Natural killer cell treated with Interleukin-12 subunit alpha and Interleukin-12 subunit beta and Interleukin-15 and Interleukin-18, amount 100 ng/mL, for 72 hours (primary cell): ENCODE measurements around the gene MILR1. TPM values are rescaled to one million over a fixed set of nuclear protein-coding genes. Genes with fewer than 3 reads are reported as not detected.
A peak's percentile ranks its signal among the peaks of the same experiment; 100 is the strongest.
"Not testable (repeated sequence)": the region's sequence is repeated elsewhere in the genome, so short reads cannot be mapped to it uniquely, and the experiment has no call there.

ENCODE experiments used
- ATAC-seq, 2 donors: fragments of 150-1000 bp; cut with Tn5 transposase in 1 of 2; sonication (Bioruptor Pico), chemical (Tn5 transposase) in 1 of 2; 2 replicates each; pipeline ENCODE4 v1.10.0; 2021
- DNase-seq: peaks from one replicate; pipeline ENCODE4 v3.0.0; 2022; ENCODE audit warnings: low spot score
- H3K27ac Mint-ChIP-seq, 2 donors: 1 replicate in 1 of 2; 2 replicates in 1 of 2; pipeline ENCODE4 v1.8.0; 2022; ENCODE audit warnings: mixed read lengths in 2 of 2, mild to moderate bottlenecking in 1 of 2, moderate library complexity in 1 of 2
- H3K27me3 Mint-ChIP-seq, 2 donors: 1 replicate in 1 of 2; 2 replicates in 1 of 2; pipeline ENCODE4 v1.8.0; 2022; ENCODE audit warnings: mixed read lengths in 2 of 2
- H3K36me3 Mint-ChIP-seq: one replicate; pipeline ENCODE4 v1.8.0; 2022; ENCODE audit warnings: mixed read lengths
- H3K4me1 Mint-ChIP-seq, 2 donors: 1 replicate in 1 of 2; 2 replicates in 1 of 2; pipeline ENCODE4 v1.8.0; 2022; ENCODE audit warnings: low read depth in 2 of 2, mixed read lengths in 2 of 2, mild to moderate bottlenecking in 1 of 2
- H3K4me3 Mint-ChIP-seq: one replicate; pipeline ENCODE4 v1.8.0; 2022; ENCODE audit warnings: mixed read lengths
- H3K9me3 Mint-ChIP-seq: 2 replicates; pipeline ENCODE4 v1.8.0; 2022; ENCODE audit warnings: mixed read lengths
- total RNA-seq, 2 donors: library from RNA; stranded (reverse); gene quantifications; one replicate each; pipeline ENCODE4 v1.2.3, GENCODE V29; 2022

MILR1 gene
- total RNA-seq, 2 donors from 2014 or later: 5.0 to 6.9 TPM

- H3K27me3 Mint-ChIP-seq: no peaks in the 10 kb centered on the region
- H3K4me1 Mint-ChIP-seq: peaks cover 5% of the 10 kb centered on the region in 2 donors
- no peaks in the 10 kb centered on the region for H3K9me3 Mint-ChIP-seq
- no peaks in the 10 kb centered on the region for H3K36me3 Mint-ChIP-seq
- DNase-seq (no peak), ATAC-seq (peak in 1 of 2 donors; percentile 64)
- H3K4me3 Mint-ChIP-seq: no peak overlapping the region
- no peak overlapping the region for H3K27ac Mint-ChIP-seq
Measured at GRCh38 chr17:64418506-64419339, 30.2 kb upstream of the MILR1 start.

- H3K9me3 Mint-ChIP-seq: no peaks in the 10 kb centered on the region
- no peaks in the 10 kb centered on the region for H3K36me3 Mint-ChIP-seq
- no peak overlapping the region for H3K27ac Mint-ChIP-seq
- H3K4me1 Mint-ChIP-seq: peaks cover 4 to 5% of the 10 kb centered on the region in 2 donors
- ATAC-seq (peak; percentile 78), DNase-seq (peak; percentile 66)
- H3K27me3 Mint-ChIP-seq: no peaks in the 10 kb centered on the region
- no peak overlapping the region for H3K4me3 Mint-ChIP-seq
Measured at GRCh38 chr17:64420143-64420670, 28.7 kb upstream of the MILR1 start.

GRCh38 chr17:64422121-64422520 is 26.8 kb upstream of the MILR1 start:
- H3K4me1 Mint-ChIP-seq, H3K36me3 Mint-ChIP-seq, H3K9me3 Mint-ChIP-seq, DNase-seq, H3K27me3 Mint-ChIP-seq, ATAC-seq, H3K27ac Mint-ChIP-seq, H3K4me3 Mint-ChIP-seq: not testable (repeated sequence)

- DNase-seq: no peak
- no peaks in the 10 kb centered on the region for H3K9me3 Mint-ChIP-seq
Measured at GRCh38 chr17:64423881-64424280, 25.0 kb upstream of the MILR1 start.

GRCh38 chr17:64424324-64424849 is 24.5 kb upstream of the MILR1 start:
- Mint-ChIP-seq H3K36me3 (no peaks in the 10 kb centered on the region), H3K27me3 (peaks cover 3 to 8% of the 10 kb centered on the region in 2 donors), H3K4me1 (no peaks in the 10 kb centered on the region), H3K4me3 (no peak overlapping the region), H3K27ac (no peak overlapping the region), H3K9me3 (no peaks in the 10 kb centered on the region)
- no peak for DNase-seq
- no peak for ATAC-seq

More at GRCh38 chr17:64423881-64424280, 25.0 kb upstream of the MILR1 start:
- no peak for ATAC-seq
- Mint-ChIP-seq H3K4me1 (peaks cover under 1% of the 10 kb centered on the region in 2 donors), H3K27me3 (peaks cover 2 to 8% of the 10 kb centered on the region in 2 donors), H3K27ac (no peak overlapping the region), H3K36me3 (no peaks in the 10 kb centered on the region), H3K4me3 (no peak overlapping the region)

- H3K27ac Mint-ChIP-seq: no peak overlapping the region
- no peaks in the 10 kb centered on the region for H3K36me3 Mint-ChIP-seq
- no peak overlapping the region for H3K4me3 Mint-ChIP-seq
- no peaks in the 10 kb centered on the region for H3K4me1 Mint-ChIP-seq
- no peak for DNase-seq
- no peak for ATAC-seq
- H3K27me3 Mint-ChIP-seq: peaks cover 5 to 9% of the 10 kb centered on the region in 2 donors
- H3K9me3 Mint-ChIP-seq: no peaks in the 10 kb centered on the region
Measured at GRCh38 chr17:64425191-64425590, 23.7 kb upstream of the MILR1 start.

- Mint-ChIP-seq H3K4me1 (no peaks in the 10 kb centered on the region), H3K27ac (no peak overlapping the region), H3K9me3 (no peaks in the 10 kb centered on the region), H3K27me3 (peaks cover 5 to 13% of the 10 kb centered on the region in 2 donors), H3K4me3 (no peak overlapping the region), H3K36me3 (no peaks in the 10 kb centered on the region)
- DNase-seq (no peak), ATAC-seq (no peak)
Measured at GRCh38 chr17:64426596-64426995, 22.3 kb upstream of the MILR1 start.

- H3K36me3 Mint-ChIP-seq: no peaks in the 10 kb centered on the region
- ATAC-seq (no peak), DNase-seq (no peak)
- H3K4me3 Mint-ChIP-seq: no peak overlapping the region
- no peaks in the 10 kb centered on the region for H3K4me1 Mint-ChIP-seq
- no peak overlapping the region for H3K27ac Mint-ChIP-seq
- H3K27me3 Mint-ChIP-seq: peaks cover 5 to 13% of the 10 kb centered on the region in 2 donors
- H3K9me3 Mint-ChIP-seq: no peaks in the 10 kb centered on the region
Measured at GRCh38 chr17:64428406-64428805, 20.5 kb upstream of the MILR1 start.

GRCh38 chr17:64430036-64430435 is 18.9 kb upstream of the MILR1 start:
- DNase-seq, H3K36me3 Mint-ChIP-seq, H3K9me3 Mint-ChIP-seq, H3K27ac Mint-ChIP-seq, ATAC-seq, H3K4me1 Mint-ChIP-seq, H3K4me3 Mint-ChIP-seq: not testable (repeated sequence)
- H3K27me3 Mint-ChIP-seq: peaks cover 5 to 13% of the 10 kb centered on the region in 2 donors

GRCh38 chr17:64431534-64431933 is 17.4 kb upstream of the MILR1 start:
- no peaks in the 10 kb centered on the region for H3K36me3 Mint-ChIP-seq
- ATAC-seq: no peak
- H3K9me3 Mint-ChIP-seq: no peaks in the 10 kb centered on the region
- no peaks in the 10 kb centered on the region for H3K4me1 Mint-ChIP-seq
- H3K4me3 Mint-ChIP-seq: no peak overlapping the region
- no peak overlapping the region for H3K27ac Mint-ChIP-seq
- no peak for DNase-seq
- peaks cover 5 to 12% of the 10 kb centered on the region in 2 donors for H3K27me3 Mint-ChIP-seq

- Mint-ChIP-seq H3K4me3 (no peak overlapping the region), H3K27me3 (no peaks in the 10 kb centered on the region), H3K36me3 (peaks cover 11% of the 10 kb centered on the region), H3K9me3 (peaks cover 9% of the 10 kb centered on the region), H3K27ac (no peak overlapping the region), H3K4me1 (peaks cover 10 to 13% of the 10 kb centered on the region in 2 donors)
- ATAC-seq: no peak
- no peak for DNase-seq
Measured at GRCh38 chr17:64437944-64438525, 10.9 kb upstream of the MILR1 start.

GRCh38 chr17:64439521-64439920 is 9.4 kb upstream of the MILR1 start:
- not testable (repeated sequence) for H3K27ac Mint-ChIP-seq, H3K9me3 Mint-ChIP-seq, DNase-seq, H3K4me3 Mint-ChIP-seq, H3K27me3 Mint-ChIP-seq, ATAC-seq
- H3K4me1 Mint-ChIP-seq: peaks cover 10 to 13% of the 10 kb centered on the region in 2 donors
- peaks cover 11% of the 10 kb centered on the region for H3K36me3 Mint-ChIP-seq

- ATAC-seq: no peak
- Mint-ChIP-seq H3K27ac (no peak overlapping the region), H3K9me3 (peaks cover 9% of the 10 kb centered on the region), H3K36me3 (peaks cover 11% of the 10 kb centered on the region), H3K4me1 (peaks cover 10 to 13% of the 10 kb centered on the region in 2 donors), H3K27me3 (no peaks in the 10 kb centered on the region), H3K4me3 (no peak overlapping the region)
- DNase-seq: no peak
Measured at GRCh38 chr17:64439956-64440355, 9.0 kb upstream of the MILR1 start.
